ENCODE data around the gene CCSER1.
"Not testable (repeated sequence)": the region's sequence is repeated elsewhere in the genome, so short reads cannot be mapped to it uniquely, and the experiment has no call there.

The CCSER1 gene

GRCh38 chr4:90375081-90375480 is 247.9 kb downstream of the CCSER1 start:
- no peaks in the 10 kb centered on the region for H3K4me1 Mint-ChIP-seq
- H3K27ac Mint-ChIP-seq (ENCODE audit: low read depth): no peak overlapping the region
- H3K36me3 Mint-ChIP-seq (ENCODE audit: insufficient read depth): no peaks in the 10 kb centered on the region
- ATAC-seq (replicated peaks; ENCODE audit: extremely low read depth, poor library complexity, severe bottlenecking) (no peak), DNase-seq (ENCODE audit: low spot score in 2 of 2) (no peak)
- H3K9me3 Mint-ChIP-seq: no peaks in the 10 kb centered on the region
- H3K27me3 Mint-ChIP-seq: no peaks in the 10 kb centered on the region
- H3K4me3 Mint-ChIP-seq: no peak overlapping the region

GRCh38 chr4:90393215-90393614 is 266.0 kb downstream of the CCSER1 start:
- no peak for ATAC-seq (replicated peaks; ENCODE audit: extremely low read depth, poor library complexity, severe bottlenecking)
- peaks cover 5% of the 10 kb centered on the region for H3K9me3 Mint-ChIP-seq
- no peaks in the 10 kb centered on the region for H3K27me3 Mint-ChIP-seq
- no peaks in the 10 kb centered on the region for H3K36me3 Mint-ChIP-seq (ENCODE audit: insufficient read depth)
- no peak overlapping the region for H3K27ac Mint-ChIP-seq (ENCODE audit: low read depth)
- H3K4me1 Mint-ChIP-seq: no peaks in the 10 kb centered on the region
- DNase-seq (ENCODE audit: low spot score in 2 of 2): no peak
- no peak overlapping the region for H3K4me3 Mint-ChIP-seq

GRCh38 chr4:90403781-90404180 is 276.6 kb downstream of the CCSER1 start:
- no peak for ATAC-seq (replicated peaks; ENCODE audit: extremely low read depth, poor library complexity, severe bottlenecking)
- Mint-ChIP-seq H3K27ac (ENCODE audit: low read depth) (no peak overlapping the region), H3K9me3 (peaks cover 10% of the 10 kb centered on the region), H3K36me3 (ENCODE audit: insufficient read depth) (no peaks in the 10 kb centered on the region), H3K4me1 (no peaks in the 10 kb centered on the region), H3K4me3 (no peak overlapping the region), H3K27me3 (no peaks in the 10 kb centered on the region)
- no peak for DNase-seq (ENCODE audit: low spot score in 2 of 2)

GRCh38 chr4:90407897-90408296 is 280.7 kb downstream of the CCSER1 start:
- not testable (repeated sequence) for H3K4me3 Mint-ChIP-seq; H3K36me3 Mint-ChIP-seq (ENCODE audit: insufficient read depth); H3K27me3 Mint-ChIP-seq; H3K4me1 Mint-ChIP-seq; H3K27ac Mint-ChIP-seq (ENCODE audit: low read depth); ATAC-seq (replicated peaks; ENCODE audit: extremely low read depth, poor library complexity, severe bottlenecking); DNase-seq (ENCODE audit: low spot score in 2 of 2)
- H3K9me3 Mint-ChIP-seq: peaks cover 16% of the 10 kb centered on the region

- ATAC-seq (replicated peaks; ENCODE audit: extremely low read depth, poor library complexity, severe bottlenecking); H3K27me3 Mint-ChIP-seq; H3K36me3 Mint-ChIP-seq (ENCODE audit: insufficient read depth); DNase-seq (ENCODE audit: low spot score in 2 of 2); H3K27ac Mint-ChIP-seq (ENCODE audit: low read depth); H3K4me1 Mint-ChIP-seq; H3K4me3 Mint-ChIP-seq: not testable (repeated sequence)
- peaks cover 20% of the 10 kb centered on the region for H3K9me3 Mint-ChIP-seq
These were observed 285.6 kb downstream of the CCSER1 start for GRCh38 chr4:90412786-90413185.

- Mint-ChIP-seq H3K4me3 (no peak overlapping the region), H3K9me3 (peaks cover 19% of the 10 kb centered on the region), H3K27me3 (no peaks in the 10 kb centered on the region), H3K27ac (ENCODE audit: low read depth) (no peak overlapping the region), H3K36me3 (ENCODE audit: insufficient read depth) (peaks cover 3% of the 10 kb centered on the region), H3K4me1 (no peaks in the 10 kb centered on the region)
- DNase-seq (ENCODE audit: low spot score in 2 of 2) (no peak), ATAC-seq (replicated peaks; ENCODE audit: extremely low read depth, poor library complexity, severe bottlenecking) (no peak)
These were observed 287.9 kb downstream of the CCSER1 start for GRCh38 chr4:90415116-90415515.

- ATAC-seq (replicated peaks; ENCODE audit: extremely low read depth, poor library complexity, severe bottlenecking) (no peak), DNase-seq (ENCODE audit: low spot score in 2 of 2) (no peak)
- H3K27me3 Mint-ChIP-seq: no peaks in the 10 kb centered on the region
- H3K36me3 Mint-ChIP-seq (ENCODE audit: insufficient read depth): peaks cover 3% of the 10 kb centered on the region
- no peak overlapping the region for H3K4me3 Mint-ChIP-seq
- peaks cover 5% of the 10 kb centered on the region for H3K9me3 Mint-ChIP-seq
- H3K4me1 Mint-ChIP-seq: no peaks in the 10 kb centered on the region
- H3K27ac Mint-ChIP-seq (ENCODE audit: low read depth): no peak overlapping the region
These were observed 292.0 kb downstream of the CCSER1 start for GRCh38 chr4:90419124-90419711.

GRCh38 chr4:90421161-90421560 is 294.0 kb downstream of the CCSER1 start:
- no peak for DNase-seq (ENCODE audit: low spot score in 2 of 2)
- no peak for ATAC-seq (replicated peaks; ENCODE audit: extremely low read depth, poor library complexity, severe bottlenecking)
- Mint-ChIP-seq H3K36me3 (ENCODE audit: insufficient read depth) (peaks cover 3% of the 10 kb centered on the region), H3K27ac (ENCODE audit: low read depth) (no peak overlapping the region), H3K4me3 (no peak overlapping the region), H3K9me3 (peaks cover 16% of the 10 kb centered on the region), H3K27me3 (no peaks in the 10 kb centered on the region), H3K4me1 (no peaks in the 10 kb centered on the region)

GRCh38 chr4:90425893-90426292 is 298.7 kb downstream of the CCSER1 start:
- ATAC-seq (replicated peaks; ENCODE audit: extremely low read depth, poor library complexity, severe bottlenecking) (no peak), DNase-seq (ENCODE audit: low spot score in 2 of 2) (no peak)
- no peaks in the 10 kb centered on the region for H3K36me3 Mint-ChIP-seq (ENCODE audit: insufficient read depth)
- no peaks in the 10 kb centered on the region for H3K4me1 Mint-ChIP-seq
- no peaks in the 10 kb centered on the region for H3K27me3 Mint-ChIP-seq
- no peak overlapping the region for H3K27ac Mint-ChIP-seq (ENCODE audit: low read depth)
- H3K9me3 Mint-ChIP-seq: peaks cover 11% of the 10 kb centered on the region
- no peak overlapping the region for H3K4me3 Mint-ChIP-seq

GRCh38 chr4:90438522-90438921 is 311.3 kb downstream of the CCSER1 start:
- ATAC-seq (replicated peaks; ENCODE audit: extremely low read depth, poor library complexity, severe bottlenecking) (no peak), DNase-seq (ENCODE audit: low spot score in 2 of 2) (no peak)
- Mint-ChIP-seq H3K4me1 (no peaks in the 10 kb centered on the region), H3K27me3 (no peaks in the 10 kb centered on the region), H3K36me3 (ENCODE audit: insufficient read depth) (no peaks in the 10 kb centered on the region), H3K9me3 (no peaks in the 10 kb centered on the region), H3K4me3 (no peak overlapping the region), H3K27ac (ENCODE audit: low read depth) (no peak overlapping the region)

- Mint-ChIP-seq H3K4me1 (no peaks in the 10 kb centered on the region), H3K27ac (ENCODE audit: low read depth) (no peak overlapping the region), H3K4me3 (no peak overlapping the region), H3K27me3 (no peaks in the 10 kb centered on the region), H3K36me3 (ENCODE audit: insufficient read depth) (no peaks in the 10 kb centered on the region), H3K9me3 (no peaks in the 10 kb centered on the region)
- DNase-seq (ENCODE audit: low spot score in 2 of 2) (no peak), ATAC-seq (replicated peaks; ENCODE audit: extremely low read depth, poor library complexity, severe bottlenecking) (no peak)
These were observed 314.6 kb downstream of the CCSER1 start for GRCh38 chr4:90441770-90442169.

- ATAC-seq (replicated peaks; ENCODE audit: extremely low read depth, poor library complexity, severe bottlenecking) (no peak), DNase-seq (ENCODE audit: low spot score in 2 of 2) (no peak)
- Mint-ChIP-seq H3K27me3 (no peaks in the 10 kb centered on the region), H3K4me1 (no peaks in the 10 kb centered on the region), H3K36me3 (ENCODE audit: insufficient read depth) (no peaks in the 10 kb centered on the region), H3K9me3 (no peaks in the 10 kb centered on the region), H3K4me3 (no peak overlapping the region), H3K27ac (ENCODE audit: low read depth) (no peak overlapping the region)
These were observed 315.4 kb downstream of the CCSER1 start for GRCh38 chr4:90442619-90443018.

GRCh38 chr4:90443231-90443630 is 316.0 kb downstream of the CCSER1 start:
- Mint-ChIP-seq H3K27me3 (no peaks in the 10 kb centered on the region), H3K27ac (ENCODE audit: low read depth) (no peak overlapping the region), H3K4me3 (no peak overlapping the region), H3K9me3 (no peaks in the 10 kb centered on the region), H3K36me3 (ENCODE audit: insufficient read depth) (no peaks in the 10 kb centered on the region), H3K4me1 (no peaks in the 10 kb centered on the region)
- DNase-seq (ENCODE audit: low spot score in 2 of 2) (no peak), ATAC-seq (replicated peaks; ENCODE audit: extremely low read depth, poor library complexity, severe bottlenecking) (no peak)

GRCh38 chr4:90444904-90445303 is 317.7 kb downstream of the CCSER1 start:
- DNase-seq (ENCODE audit: low spot score in 2 of 2): no peak
- Mint-ChIP-seq H3K36me3 (ENCODE audit: insufficient read depth) (no peaks in the 10 kb centered on the region), H3K27ac (ENCODE audit: low read depth) (no peak overlapping the region), H3K4me3 (no peak overlapping the region), H3K4me1 (no peaks in the 10 kb centered on the region), H3K9me3 (no peaks in the 10 kb centered on the region), H3K27me3 (no peaks in the 10 kb centered on the region)
- ATAC-seq (replicated peaks; ENCODE audit: extremely low read depth, poor library complexity, severe bottlenecking): no peak
